COR-L47 (cell line): ENCODE data around the gene CHST8.
"Not testable (repeated sequence)": the region's sequence is repeated elsewhere in the genome, so short reads cannot be mapped to it uniquely, and the experiment has no call there.

Experiments
- DNase-seq: peaks from one replicate; lab custom pipeline; 2025; lab: John Stamatoyannopoulos, UW

CHST8 gene

GRCh38 chr19:33621811-33622504, at the start of gene CHST8:
Gene CHST8, plus strand, starts transcription at chr19:33621953. Its CDS starts 67,309 bp downstream, at chr19:33689262.
- peak; percentile 32 for DNase-seq

- no peak for DNase-seq
These were observed 48.8 kb upstream of the CHST8 start for GRCh38 chr19:33572929-33573328.

GRCh38 chr19:33574824-33575223, 46.9 kb upstream of the CHST8 start:
- no peak for DNase-seq

GRCh38 chr19:33578697-33579096, 43.1 kb upstream of the CHST8 start:
- DNase-seq = no peak

GRCh38 chr19:33580026-33580644, 41.6 kb upstream of the CHST8 start:
- DNase-seq = peak; percentile 29

GRCh38 chr19:33580645-33581037, 41.1 kb upstream of the CHST8 start:
- DNase-seq = no peak

- DNase-seq = no peak
These were observed 38.8 kb upstream of the CHST8 start for GRCh38 chr19:33582914-33583313.

GRCh38 chr19:33587150-33587549, 34.6 kb upstream of the CHST8 start:
- DNase-seq = no peak

GRCh38 chr19:33590224-33590623, 31.5 kb upstream of the CHST8 start:
- DNase-seq = no peak

GRCh38 chr19:33595783-33596182, 26.0 kb upstream of the CHST8 start:
- no peak for DNase-seq

GRCh38 chr19:33601583-33601982, 20.2 kb upstream of the CHST8 start:
- no peak for DNase-seq

- no peak for DNase-seq
These were observed 19.1 kb upstream of the CHST8 start for GRCh38 chr19:33602576-33603204.

- no peak for DNase-seq
These were observed 18.4 kb upstream of the CHST8 start for GRCh38 chr19:33603377-33603776.

- DNase-seq = no peak
These were observed 17.1 kb upstream of the CHST8 start for GRCh38 chr19:33604651-33605050.

GRCh38 chr19:33605803-33606295, 15.9 kb upstream of the CHST8 start:
- not testable (repeated sequence) for DNase-seq

- DNase-seq = no peak
These were observed 15.2 kb upstream of the CHST8 start for GRCh38 chr19:33606556-33606955.

- no peak for DNase-seq
These were observed 12.4 kb upstream of the CHST8 start for GRCh38 chr19:33609353-33609752.

- no peak for DNase-seq
These were observed 11.2 kb upstream of the CHST8 start for GRCh38 chr19:33610588-33610987.

GRCh38 chr19:33612928-33613619, 8.7 kb upstream of the CHST8 start:
- DNase-seq = no peak

GRCh38 chr19:33613620-33614000, 8.1 kb upstream of the CHST8 start:
- DNase-seq = no peak

GRCh38 chr19:33616346-33616745, 5.4 kb upstream of the CHST8 start:
- no peak for DNase-seq

GRCh38 chr19:33616857-33617256, 4.9 kb upstream of the CHST8 start:
- no peak for DNase-seq

GRCh38 chr19:33618363-33618762, 3.4 kb upstream of the CHST8 start:
- DNase-seq = not testable (repeated sequence)
